H1 (cell line): ENCODE measurements around the gene WDR13. TPM values are rescaled to one million over a fixed set of nuclear protein-coding genes. Genes with fewer than 3 reads are reported as not detected.

Experiments
- CTCF ChIA-PET: fragments of 300-600 bp; sonication (Branson Sonifier 250); formaldehyde crosslinking; loops from one replicate; lab custom pipeline; 2021; ENCODE audit not compliant: partially characterized antibody; lab: Charles Lee
- POLR2A ChIA-PET: fragments of 300-600 bp; sonication (Branson Sonifier 250); formaldehyde crosslinking; loops from one replicate; lab custom pipeline; 2021; ENCODE audit warnings: inconsistent platforms; ENCODE audit not compliant: partially characterized antibody; lab: Charles Lee
- DNase-seq, 2 experiments: peaks; one replicate each; pipeline versions ENCODE4 v3.0.0 to v3.0.0-alpha.2; 2010 to 2022; ENCODE audit warnings: low spot score in 2 of 2, low read depth in 1 of 2, mixed read lengths in 1 of 2
- FAIRE-seq: peaks from 2 replicates; lab custom pipeline; 2011; peaks lifted over from hg19 to GRCh38; lab: Jason Lieb, UNC
- H2AFZ ChIP-seq: 2 replicates; pipeline ENCODE4 v1.8.1; 2012; ENCODE audit warnings: low read length, inconsistent platforms
- H2AK5ac ChIP-seq: 2 replicates; pipeline ENCODE4 v1.6.1; 2013; ENCODE audit warnings: low read depth, low read length
- H2BK120ac ChIP-seq: replicated peaks from 2 replicates; pipeline ENCODE3; 2013; ENCODE audit warnings: low read depth, low read length, inconsistent platforms
- H2BK12ac ChIP-seq: 2 replicates; pipeline ENCODE4 v1.6.1; 2013; ENCODE audit warnings: low read depth, low read length
- H2BK15ac ChIP-seq: 2 replicates; pipeline ENCODE4 v1.6.1; 2013; ENCODE audit warnings: low read length
- H2BK20ac ChIP-seq: 2 replicates; pipeline ENCODE4 v1.6.1; 2013; ENCODE audit warnings: low read length
- H2BK5ac ChIP-seq: 2 replicates; pipeline ENCODE4 v1.6.1; 2013; ENCODE audit warnings: low read depth, low read length
- H3K14ac ChIP-seq: 2 replicates; pipeline ENCODE4 v1.6.1; 2013; ENCODE audit warnings: inconsistent platforms; ENCODE audit not compliant: insufficient read length
- H3K18ac ChIP-seq: 2 replicates; pipeline ENCODE4 v1.6.1; 2013; ENCODE audit warnings: low read length; ENCODE audit errors: extremely low read depth
- H3K23ac ChIP-seq: 2 replicates; pipeline ENCODE4 v1.6.1; 2013; ENCODE audit warnings: inconsistent platforms; ENCODE audit not compliant: insufficient read length
- H3K23me2 ChIP-seq: 2 replicates; pipeline ENCODE4 v1.6.1; 2013; ENCODE audit warnings: low read depth, low read length
- H3K27ac ChIP-seq: 2 replicates; pipeline ENCODE4 v1.6.1; 2011; ENCODE audit warnings: low read depth, low read length, inconsistent platforms
- H3K27me3 ChIP-seq, 4 experiments: replicated peaks in 1 of 4; 1 replicate in 1 of 4; 2 replicates in 3 of 4; pipeline versions ENCODE4 v1.6.1 to v1.8.1; 2011 to 2013; ENCODE audit warnings: low read length in 3 of 4, mild to moderate bottlenecking in 3 of 4, inconsistent platforms in 2 of 4, mixed read lengths in 2 of 4, moderate library complexity in 1 of 4; ENCODE audit not compliant: control insufficient read depth in 3 of 4, insufficient read depth in 3 of 4; ENCODE audit errors: extremely low read depth in 1 of 4
- H3K36me3 ChIP-seq, 4 experiments: 2 replicates each; pipeline versions ENCODE4 v1.6.1 to v1.8.1; 2011 to 2013; ENCODE audit warnings: mild to moderate bottlenecking in 4 of 4, low read length in 3 of 4, moderate library complexity in 2 of 4, control low read depth in 1 of 4, inconsistent platforms in 1 of 4; ENCODE audit not compliant: insufficient read depth in 4 of 4, control insufficient read depth in 2 of 4
- H3K4ac ChIP-seq: replicated peaks from 2 replicates; pipeline ENCODE3; 2013; ENCODE audit warnings: low read length, low read depth, mixed read lengths, inconsistent platforms; ENCODE audit not compliant: insufficient read length
- H3K4me1 ChIP-seq, 4 experiments: replicated peaks in 1 of 4; 1 replicate in 1 of 4; 2 replicates in 3 of 4; pipeline versions ENCODE4 v1.6.1 to v1.8.1; 2011 to 2013; ENCODE audit warnings: low read length in 3 of 4, inconsistent platforms in 2 of 4, mixed read lengths in 1 of 4; ENCODE audit not compliant: insufficient read depth in 4 of 4, control insufficient read depth in 3 of 4
- H3K4me2 ChIP-seq, 2 experiments: 2 replicates each; pipeline versions ENCODE4 v1.6.1 to v1.8.1; 2011 to 2013; ENCODE audit warnings: low read depth in 2 of 2, low read length in 2 of 2, control low read depth in 1 of 2, inconsistent platforms in 1 of 2, mild to moderate bottlenecking in 1 of 2; ENCODE audit not compliant: insufficient read depth in 1 of 2
- H3K4me3 ChIP-seq, 4 experiments: fragments of 200-600, 300-600 bp in 1 of 4; sonication (generic), shearing (Covaris generic), sonication (Bioruptor Twin) in 1 of 4; 2 replicates each; pipeline versions ENCODE4 v1.5.1 to v1.8.1; 2011 to 2016; ENCODE audit warnings: low read length in 4 of 4, low read depth in 3 of 4, control low read depth in 2 of 4, inconsistent platforms in 2 of 4, mild to moderate bottlenecking in 2 of 4, mixed read lengths in 1 of 4, moderate library complexity in 1 of 4; ENCODE audit not compliant: insufficient read depth in 2 of 4; ENCODE audit errors: extremely low read depth in 1 of 4
- H3K56ac ChIP-seq: replicated peaks from 2 replicates; pipeline ENCODE3; 2013; ENCODE audit warnings: low read depth, mild to moderate bottlenecking, mixed read lengths, low read length, inconsistent platforms; ENCODE audit not compliant: insufficient read length
- H3K79me1 ChIP-seq: 2 replicates; pipeline ENCODE4 v1.6.1; 2013; ENCODE audit warnings: low read depth, low read length, control low read depth
- H3K79me2 ChIP-seq, 2 experiments: 2 replicates each; pipeline versions ENCODE4 v1.6.1 to v1.8.1; 2012 to 2013; ENCODE audit warnings: low read length in 2 of 2, mild to moderate bottlenecking in 2 of 2, inconsistent platforms in 1 of 2; ENCODE audit not compliant: insufficient read depth in 2 of 2, control insufficient read depth in 1 of 2
- H3K9ac ChIP-seq, 4 experiments: replicated peaks in 1 of 4; 1 replicate in 1 of 4; 2 replicates in 3 of 4; pipeline versions ENCODE4 v1.6.1 to v1.8.1; 2011 to 2013; ENCODE audit warnings: low read depth in 3 of 4, low read length in 3 of 4, control low read depth in 2 of 4, mild to moderate bottlenecking in 2 of 4, moderate library complexity in 2 of 4, inconsistent platforms in 1 of 4; ENCODE audit errors: extremely low read depth in 1 of 4
- H3K9me3 ChIP-seq, 2 experiments: 2 replicates each; pipeline versions ENCODE4 v1.6.1 to v1.8.1; 2012 to 2013; ENCODE audit warnings: mild to moderate bottlenecking in 2 of 2, moderate library complexity in 2 of 2, control low read depth in 1 of 2, inconsistent platforms in 1 of 2, low read depth in 1 of 2, low read length in 1 of 2, mixed read lengths in 1 of 2; ENCODE audit not compliant: insufficient read depth in 2 of 2
- H4K20me1 ChIP-seq, 2 experiments: replicated peaks in 1 of 2; 2 replicates each; pipeline versions ENCODE3 to v1.8.1; 2011 to 2013; ENCODE audit warnings: inconsistent platforms in 2 of 2, low read length in 2 of 2, mild to moderate bottlenecking in 1 of 2; ENCODE audit not compliant: insufficient read depth in 2 of 2, control insufficient read depth in 1 of 2
- H4K5ac ChIP-seq: 2 replicates; pipeline ENCODE4 v1.6.1; 2013; ENCODE audit warnings: low read length, low read depth, mixed read lengths, inconsistent platforms; ENCODE audit not compliant: insufficient read length
- H4K8ac ChIP-seq: 2 replicates; pipeline ENCODE4 v1.8.0; 2013; ENCODE audit warnings: mild to moderate bottlenecking, moderate library complexity, low read length, inconsistent platforms; ENCODE audit not compliant: insufficient read depth; ENCODE audit errors: extremely low read depth
- H4K91ac ChIP-seq: replicated peaks from 2 replicates; pipeline ENCODE3; 2013; ENCODE audit warnings: low read length, mixed read lengths, inconsistent platforms; ENCODE audit not compliant: insufficient read length
- ATF3 ChIP-seq: IDR thresholded peaks from 2 replicates; pipeline ENCODE4 v1.6.1; 2011; ENCODE audit warnings: low read depth, mild to moderate bottlenecking, low read length; ENCODE audit not compliant: insufficient read depth
- BRCA1 ChIP-seq: IDR thresholded peaks from 2 replicates; pipeline ENCODE4 v1.6.1; 2012; ENCODE audit warnings: low read depth, low read length, improper control_type of control experiment
- CBX8 ChIP-seq: fragments of 300-800, 300-1000 bp; sonication (generic); IDR thresholded peaks from 2 replicates; pipeline ENCODE4 v1.7.1; 2016; ENCODE audit warnings: low read depth, low read length, borderline replicate concordance
- CTBP2 ChIP-seq: IDR thresholded peaks from 2 replicates; pipeline ENCODE4 v1.7.0; 2011; ENCODE audit warnings: borderline replicate concordance, mild to moderate bottlenecking, moderate library complexity, mixed read lengths, low read length; ENCODE audit not compliant: insufficient read depth, insufficient read length
- GABPA ChIP-seq: IDR thresholded peaks from 2 replicates; pipeline ENCODE4 v1.6.1; 2011; ENCODE audit warnings: mild to moderate bottlenecking, low read length, moderate library complexity, borderline replicate concordance; ENCODE audit not compliant: insufficient read depth
- HDAC2 ChIP-seq, 2 experiments: fragments of 300-600 bp in 1 of 2; sonication (generic) in 1 of 2; IDR thresholded peaks; 2 replicates each; pipeline ENCODE4 v1.6.1; 2011 to 2012; ENCODE audit warnings: low read depth in 2 of 2, low read length in 2 of 2, mild to moderate bottlenecking in 2 of 2, moderate library complexity in 2 of 2, borderline replicate concordance in 1 of 2, inconsistent platforms in 1 of 2
- JUN ChIP-seq: IDR thresholded peaks from 2 replicates; pipeline ENCODE4 v1.6.1; 2011; ENCODE audit warnings: low read depth, mild to moderate bottlenecking, improper control_type of control experiment, low read length
- POLR2A ChIP-seq, 2 experiments: IDR thresholded peaks; 1 replicate in 1 of 2; 2 replicates in 1 of 2; pipeline ENCODE4 v1.6.1; 2011; ENCODE audit warnings: low read depth in 2 of 2, low read length in 2 of 2, mild to moderate bottlenecking in 2 of 2; ENCODE audit errors: control extremely low read depth in 1 of 2
- POLR2AphosphoS5 ChIP-seq: IDR thresholded peaks from 2 replicates; pipeline ENCODE4 v1.6.1; 2011; ENCODE audit warnings: low read depth, low read length
- RXRA ChIP-seq: IDR thresholded peaks from 2 replicates; pipeline ENCODE4 v1.6.1; 2011; ENCODE audit warnings: low read depth, mild to moderate bottlenecking, low read length, moderate library complexity; ENCODE audit not compliant: insufficient read depth
- SIRT6 ChIP-seq: IDR thresholded peaks from one replicate; pipeline ENCODE4 v1.7.1; 2012; ENCODE audit warnings: low read length, inconsistent platforms
- SP1 ChIP-seq: IDR thresholded peaks from 2 replicates; pipeline ENCODE4 v1.6.1; 2011; ENCODE audit warnings: low read depth, low read length
- TEAD4 ChIP-seq: IDR thresholded peaks from 2 replicates; pipeline ENCODE4 v1.6.1; 2012; ENCODE audit warnings: low read depth, low read length, inconsistent platforms, mixed read lengths
- YY1 ChIP-seq: IDR thresholded peaks from 2 replicates; pipeline ENCODE4 v1.6.1; 2011; ENCODE audit warnings: low read depth, mild to moderate bottlenecking, low read length
- WGBS, 2 experiments: shearing (Covaris generic) in 1 of 2; methylation state at CpG; one replicate each; pipeline versions ENCODE4 v1.1.6 to v1.1.7; 2013 to 2015; ENCODE audit warnings: low lambda C conversion rate in 2 of 2, mixed read lengths in 2 of 2, inconsistent platforms in 1 of 2, low coverage in 1 of 2, missing lambda C conversion rate in 1 of 2; ENCODE audit not compliant: insufficient replicate concordance in 2 of 2, insufficient coverage in 1 of 2, insufficient read length in 1 of 2; ENCODE audit errors: extremely low coverage in 1 of 2, missing lambda C conversion rate in 1 of 2; 5-methylcytosine and 5-hydroxymethylcytosine counted together
- polyA plus RNA-seq, 7 experiments: library from polyadenylated mRNA; depleted of rRNA in 3 of 7; stranded (reverse) in 5 of 7; unstranded in 2 of 7; fragments of >200 nt in 5 of 7; fragments of 200-250 nt in 2 of 7; gene quantifications; 1 replicate in 5 of 7; 2 replicates in 1 of 7; 4 replicates in 1 of 7; pipeline versions ENCODE4 v1.2.1 to v1.2.3, GENCODE V29; 2011 to 2013; ENCODE audit warnings: missing spikeins in 2 of 7, mixed read lengths in 2 of 7
- total RNA-seq: library from RNA; stranded (reverse); fragmentation: NEBNext Ultra II Directional; extraction: Animal tissue kit (Norgen Biotek cat#: 25700); gene quantifications from 2 replicates; pipeline ENCODE4 v1.2.1, GENCODE V29; 2021

Gene WDR13
- total and polyA plus RNA-seq, 2 of the 8 experiments (the other 6 are each of a cell fraction or from before 2014, with no cell fraction given): 19.4 to 46.3 TPM

GRCh38 chrX:48579259-48579658, 18.0 kb upstream of the WDR13 start:
- H3K4me1 ChIP-seq: peaks cover 0 to 5% (median 0%) of the 10 kb centered on the region in 4 experiments; a peak in 5 of 7 replicates
- FAIRE-seq (no peak), DNase-seq (no peak)
- no peaks in the 10 kb centered on the region for H3K27me3 ChIP-seq
- peaks cover 7% of the 10 kb centered on the region for H3K79me1 ChIP-seq
- H3K23ac ChIP-seq: no peak overlapping the region
- no peak overlapping the region for H2AK5ac ChIP-seq
- no peak overlapping the region for H4K5ac ChIP-seq
- H4K20me1 ChIP-seq: no peaks in the 10 kb centered on the region
- no peak overlapping the region for H3K9ac ChIP-seq
- no peak overlapping the region for H2BK15ac ChIP-seq
- peaks cover 0 to 17% of the 10 kb centered on the region in 2 experiments; a peak in 2 of 4 replicates for H3K79me2 ChIP-seq
- H3K9me3 ChIP-seq: no peaks in the 10 kb centered on the region
- H3K27ac ChIP-seq: no peak overlapping the region
- peaks cover 16 to 39% (median 27%) of the 10 kb centered on the region in 4 experiments for H3K36me3 ChIP-seq
- CTCF ChIA-PET: no interaction called here
- H2BK20ac ChIP-seq: no peak overlapping the region
- no peak overlapping the region for H2BK12ac ChIP-seq
- H3K56ac ChIP-seq: no peak overlapping the region
- no peak overlapping the region for H3K4ac ChIP-seq
- no peak overlapping the region for H3K4me3 ChIP-seq
- H2BK5ac ChIP-seq: no peak overlapping the region
- no peak overlapping the region for H3K14ac ChIP-seq
- POLR2A ChIA-PET: interaction anchor here (0.5 to 2.8 kb wide), 17 partner anchors 10 to 1878 kb away, joined by 3 to 27 read pairs (median 4); partner anchors contain the start of gene WDR13
- 93% methylated on average over 3 of the region's 3 CpGs; no CpG with 5 or more reads in 1 of the 2 experiments for WGBS, 2 experiments
- H4K91ac ChIP-seq: no peak overlapping the region
- H3K23me2 ChIP-seq: peaks cover 4% of the 10 kb centered on the region; the same call in 1 of the 2 replicates
- no peak overlapping the region for H2BK120ac ChIP-seq
- H3K4me2 ChIP-seq: no peak overlapping the region
- no peak overlapping the region for H3K18ac ChIP-seq
- H4K8ac ChIP-seq: no peak overlapping the region
- no peak overlapping the region for H2AFZ ChIP-seq
- TF ChIP-seq TEAD4 (no peak), YY1 (no peak), CTBP2 (no peak), JUN (no peak), POLR2A (IDR thresholded peaks at IDR 0.05; ENCODE audit: control extremely low read depth in 1 of 2, low read depth in 2 of 2, low read length in 2 of 2) (peak; percentile 16 to 68), RXRA (no peak), BRCA1 (no peak), HDAC2 (IDR thresholded peaks at IDR 0.05; ENCODE audit: borderline replicate concordance in 1 of 2, low read depth in 2 of 2, low read length in 2 of 2) (no peak), GABPA (no peak), CBX8 (no peak), SIRT6 (no peak), SP1 (no peak), ATF3 (no peak), POLR2AphosphoS5 (peak; percentile 55; the same call in 1 of the 2 replicates)
